Retinal pigment epithelial cell (primary cell): ENCODE data around the gene CNTN6.
A peak's percentile ranks its signal among the peaks of the same experiment; 100 is the strongest.

Source experiments
- DNase-seq: peaks from one replicate; pipeline ENCODE4 v3.0.0-alpha.2; 2010; ENCODE audit warnings: low read depth
- H3K4me3 ChIP-seq: 2 replicates; pipeline ENCODE4 v1.5.1; 2011; ENCODE audit warnings: mild to moderate bottlenecking, low read length, control low read depth, moderate library complexity
- CTCF ChIP-seq: conservative IDR thresholded peaks from 2 replicates; pipeline ENCODE4 v1.5.1; 2011; ENCODE audit warnings: low read depth, low read length, control low read depth, inconsistent platforms

Gene CNTN6

GRCh38 chr3:1423566-1424089, 330.8 kb downstream of the CNTN6 start:
- no peak for DNase-seq
- no peak for TF ChIP-seq CTCF
- no peak overlapping the region for H3K4me3 ChIP-seq

- no peak for DNase-seq
- TF ChIP-seq CTCF: peak; percentile 51
Measured at GRCh38 chr3:1439395-1439794, 346.6 kb downstream of the CNTN6 start.

GRCh38 chr3:1442271-1442670, 349.4 kb downstream of the CNTN6 start:
- no peak overlapping the region for H3K4me3 ChIP-seq
- TF ChIP-seq CTCF: no peak
- no peak for DNase-seq

More at GRCh38 chr3:1439395-1439794, 346.6 kb downstream of the CNTN6 start:
- H3K4me3 ChIP-seq: no peak overlapping the region

GRCh38 chr3:1444195-1444594, 351.4 kb downstream of the CNTN6 start:
- TF ChIP-seq CTCF: no peak
- H3K4me3 ChIP-seq: no peak overlapping the region
- DNase-seq: no peak

- H3K4me3 ChIP-seq: no peak overlapping the region
- TF ChIP-seq CTCF: no peak
- DNase-seq: no peak
Measured at GRCh38 chr3:1446531-1446930, 353.7 kb downstream of the CNTN6 start.

- H3K4me3 ChIP-seq: no peak overlapping the region
- TF ChIP-seq CTCF: no peak
- DNase-seq: no peak
Measured at GRCh38 chr3:1447452-1447851, 354.6 kb downstream of the CNTN6 start.

GRCh38 chr3:1448443-1448842, 355.6 kb downstream of the CNTN6 start:
- H3K4me3 ChIP-seq: no peak overlapping the region
- TF ChIP-seq CTCF: no peak
- DNase-seq: no peak
